Ecto neural progenitor cell (in vitro differentiated cells): ENCODE data around the gene SLC15A2.
"Not testable (repeated sequence)": the region's sequence is repeated elsewhere in the genome, so short reads cannot be mapped to it uniquely, and the experiment has no call there.

Source experiments
- DNase-seq: peaks from one replicate; pipeline ENCODE4 v3.0.0-alpha.2; 2018; ENCODE audit warnings: low spot score

The SLC15A2 gene

GRCh38 chr3:121924734-121925133 lies 30.5 kb downstream of the SLC15A2 start:
- no peak for DNase-seq

- no peak for DNase-seq
Measured at GRCh38 chr3:121926380-121926779, 32.2 kb downstream of the SLC15A2 start.

- DNase-seq, result not testable (repeated sequence)
Measured at GRCh38 chr3:121938141-121938855, 44.1 kb downstream of the SLC15A2 start.

- DNase-seq, result no peak
Measured at GRCh38 chr3:121941592-121941991, 47.4 kb downstream of the SLC15A2 start.

- no peak for DNase-seq
Measured at GRCh38 chr3:121942116-121942786, 48.0 kb downstream of the SLC15A2 start.

- no peak for DNase-seq
Measured at GRCh38 chr3:121943431-121943830, 49.2 kb downstream of the SLC15A2 start.

GRCh38 chr3:121948641-121949040 lies 54.4 kb downstream of the SLC15A2 start:
- DNase-seq, result no peak

GRCh38 chr3:121951291-121951919 lies 57.2 kb downstream of the SLC15A2 start:
- no peak for DNase-seq

- DNase-seq, result no peak
Measured at GRCh38 chr3:121956363-121956762, 62.2 kb downstream of the SLC15A2 start.

GRCh38 chr3:121957674-121958415 lies 63.6 kb downstream of the SLC15A2 start:
- no peak for DNase-seq

- DNase-seq, result no peak
Measured at GRCh38 chr3:121958801-121959200, 64.6 kb downstream of the SLC15A2 start.

GRCh38 chr3:121961283-121961682 lies 67.1 kb downstream of the SLC15A2 start:
- DNase-seq, result no peak

- DNase-seq, result no peak
Measured at GRCh38 chr3:121962443-121962842, 68.2 kb downstream of the SLC15A2 start.

GRCh38 chr3:121963608-121964007 lies 69.4 kb downstream of the SLC15A2 start:
- no peak for DNase-seq

GRCh38 chr3:121969631-121970030 lies 75.4 kb downstream of the SLC15A2 start:
- no peak for DNase-seq

GRCh38 chr3:121970047-121970446 lies 75.8 kb downstream of the SLC15A2 start:
- no peak for DNase-seq

- DNase-seq, result no peak
Measured at GRCh38 chr3:121974601-121975111, 80.5 kb downstream of the SLC15A2 start.

- DNase-seq, result no peak
Measured at GRCh38 chr3:121975702-121976302, 81.6 kb downstream of the SLC15A2 start.

GRCh38 chr3:121976727-121977126 lies 82.5 kb downstream of the SLC15A2 start:
- no peak for DNase-seq

- no peak for DNase-seq
Measured at GRCh38 chr3:121979246-121979645, 85.0 kb downstream of the SLC15A2 start.

- DNase-seq, result no peak
Measured at GRCh38 chr3:121979734-121980449, 85.7 kb downstream of the SLC15A2 start.
